Loucy (cell line): ENCODE results near the gene TTL.

Source experiments
- H2AFZ ChIP-seq: fragments of 200-600 bp; sonication (generic); 2 replicates; pipeline ENCODE4 v1.6.0; 2016; ENCODE audit warnings: antibody characterized with exemption, mild to moderate bottlenecking, low read length, moderate library complexity
- H3F3A ChIP-seq: fragments of 200-600 bp; 2 replicates; pipeline ENCODE4 v1.6.0; 2016; ENCODE audit warnings: antibody characterized with exemption, low read depth, mild to moderate bottlenecking
- H3K27me3 ChIP-seq: fragments of 200-600 bp; sonication (generic); 2 replicates; pipeline ENCODE4 v1.6.1; 2014; ENCODE audit warnings: low read length, mild to moderate bottlenecking; ENCODE audit not compliant: insufficient read depth, poor library complexity, severe bottlenecking
- H3K36me3 ChIP-seq: fragments of 200-600 bp; sonication (generic); 2 replicates; pipeline ENCODE4 v1.6.1; 2016; ENCODE audit warnings: low read length; ENCODE audit not compliant: insufficient read depth
- H3K4me1 ChIP-seq: fragments of 200-600 bp; sonication (generic); 2 replicates; pipeline ENCODE4 v1.5.1; 2014; ENCODE audit warnings: low read length, mild to moderate bottlenecking; ENCODE audit not compliant: insufficient read depth, poor library complexity, severe bottlenecking
- H3K4me2 ChIP-seq: fragments of 200-600 bp; sonication (generic); 2 replicates; pipeline ENCODE4 v1.6.0; 2014; ENCODE audit warnings: antibody characterized with exemption, low read length, low read depth, mild to moderate bottlenecking; ENCODE audit not compliant: poor library complexity, severe bottlenecking
- H3K4me3 ChIP-seq: fragments of 200-600 bp; sonication (generic); 2 replicates; pipeline ENCODE4 v1.5.1; 2014; ENCODE audit warnings: low read length, mild to moderate bottlenecking, mixed read lengths; ENCODE audit not compliant: poor library complexity, severe bottlenecking
- H3K79me2 ChIP-seq: fragments of 200-600 bp; sonication (generic); 2 replicates; pipeline ENCODE4 v1.6.1; 2014; ENCODE audit warnings: low read length; ENCODE audit not compliant: insufficient read depth
- H3K9ac ChIP-seq: fragments of 200-600 bp; sonication (generic); 2 replicates; pipeline ENCODE4 v1.6.0; 2014; ENCODE audit warnings: mild to moderate bottlenecking, low read depth, low read length, moderate library complexity; ENCODE audit not compliant: poor library complexity, severe bottlenecking
- H3K9me2 ChIP-seq: fragments of 200-600 bp; sonication (generic); replicated peaks from 2 replicates; pipeline ENCODE4 v1.6.1; 2016; ENCODE audit warnings: low read depth, low read length, mixed read lengths
- H3K9me3 ChIP-seq: fragments of 200-600 bp; sonication (generic); 2 replicates; pipeline ENCODE4 v1.6.1; 2014; ENCODE audit warnings: mild to moderate bottlenecking, antibody characterized with exemption, low read length, low read depth; ENCODE audit not compliant: insufficient read depth
- H4K20me1 ChIP-seq: fragments of 200-600 bp; sonication (generic); 2 replicates; pipeline ENCODE4 v1.6.0; 2014; ENCODE audit warnings: antibody characterized with exemption, low read length, mild to moderate bottlenecking; ENCODE audit not compliant: insufficient read depth, poor library complexity, severe bottlenecking
- CTCF ChIP-seq: fragments of 200-600 bp; sonication (generic); conservative IDR thresholded peaks from 2 replicates; pipeline ENCODE4 v1.5.1; 2014; ENCODE audit warnings: mild to moderate bottlenecking, antibody characterized with exemption, low read length
- EZH2phosphoT487 ChIP-seq: fragments of 200-600 bp; IDR thresholded peaks from 2 replicates; pipeline ENCODE4 v1.6.1; 2018; ENCODE audit warnings: antibody characterized with exemption, mild to moderate bottlenecking, moderate library complexity, borderline replicate concordance

TTL gene

DNA sequence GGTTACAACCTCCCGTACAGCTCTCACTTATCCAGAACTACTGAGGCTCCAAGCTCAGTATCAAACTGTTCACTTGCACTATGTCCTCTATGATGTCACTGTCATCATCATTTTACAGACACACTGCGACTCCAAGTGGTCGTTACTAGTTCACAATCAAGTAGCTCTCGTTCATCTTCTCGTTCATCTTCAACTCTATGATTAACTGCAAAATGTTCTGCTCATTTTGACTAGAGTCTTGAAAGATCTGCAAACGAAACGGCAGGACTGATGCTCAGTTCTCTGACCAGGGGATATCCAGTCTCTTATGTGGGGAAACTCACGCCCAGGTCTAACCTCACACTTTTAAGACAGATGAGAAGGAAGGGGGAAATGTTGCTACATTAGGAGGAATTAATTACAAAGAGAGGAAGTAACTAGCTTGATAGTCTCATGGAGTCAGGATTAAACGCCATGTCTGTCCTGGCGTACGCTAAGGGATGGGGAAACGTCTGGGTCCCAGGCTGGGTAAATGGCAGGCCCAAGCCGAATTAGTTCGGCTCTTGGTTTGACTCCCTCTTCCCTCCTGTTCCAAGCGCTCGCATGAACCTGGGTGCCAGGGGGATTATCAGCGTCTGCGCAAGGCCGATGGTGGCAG, 101.7 kb downstream of the TTL start:
- no peaks in the 10 kb centered on the region for H3K36me3 ChIP-seq
- H3K4me2 ChIP-seq: no peak overlapping the region
- no peaks in the 10 kb centered on the region for H3K79me2 ChIP-seq
- H3K9me2 ChIP-seq: no peaks in the 10 kb centered on the region
- H3K4me3 ChIP-seq: no peak overlapping the region
- no peaks in the 10 kb centered on the region for H3K9me3 ChIP-seq
- no peaks in the 10 kb centered on the region for H4K20me1 ChIP-seq
- H3K9ac ChIP-seq: no peak overlapping the region
- H3K4me1 ChIP-seq: no peaks in the 10 kb centered on the region
- TF ChIP-seq EZH2phosphoT487: no peak
- no peak for TF ChIP-seq CTCF
- H3K27me3 ChIP-seq: no peaks in the 10 kb centered on the region
- H3F3A ChIP-seq: no peaks in the 10 kb centered on the region
- H2AFZ ChIP-seq: no peak overlapping the region

- no peaks in the 10 kb centered on the region for H3K9me2 ChIP-seq
- H4K20me1 ChIP-seq: no peaks in the 10 kb centered on the region
- no peak within 1 kb of the TSS for H3K4me2 ChIP-seq
- H3K36me3 ChIP-seq: no peaks in the 10 kb centered on the region
- TF ChIP-seq EZH2phosphoT487 (no peak), CTCF (no peak)
- H3F3A ChIP-seq: no peaks in the 10 kb centered on the region
- no peak within 1 kb of the TSS for H3K4me3 ChIP-seq
- no peaks in the 10 kb centered on the region for H3K4me1 ChIP-seq
- no peaks in the 10 kb centered on the region for H3K79me2 ChIP-seq
- H3K9ac ChIP-seq: no peak within 1 kb of the TSS
- no peaks in the 10 kb centered on the region for H3K27me3 ChIP-seq
- no peaks in the 10 kb centered on the region for H3K9me3 ChIP-seq
- no peak within 1 kb of the TSS for H2AFZ ChIP-seq
Observed at GRCh38 chr2:112584134-112584890, 102.4 kb downstream of the TTL start, which contains the start of gene CHCHD5. CHCHD5 (plus strand) TSS chr2:112584609; CDS start chr2:112584648, 39 bp downstream.

- no peak overlapping the region for H2AFZ ChIP-seq
- H3K9me2 ChIP-seq: no peaks in the 10 kb centered on the region
- no peak overlapping the region for H3K9ac ChIP-seq
- H3K36me3 ChIP-seq: no peaks in the 10 kb centered on the region
- no peaks in the 10 kb centered on the region for H3K4me1 ChIP-seq
- H3K9me3 ChIP-seq: no peaks in the 10 kb centered on the region
- H4K20me1 ChIP-seq: no peaks in the 10 kb centered on the region
- H3F3A ChIP-seq: no peaks in the 10 kb centered on the region
- H3K4me2 ChIP-seq: no peak overlapping the region
- H3K27me3 ChIP-seq: no peaks in the 10 kb centered on the region
- no peak overlapping the region for H3K4me3 ChIP-seq
- TF ChIP-seq EZH2phosphoT487: no peak
- TF ChIP-seq CTCF: no peak
- H3K79me2 ChIP-seq: no peaks in the 10 kb centered on the region
Observed at GRCh38 chr2:112584891-112585250, 102.9 kb downstream of the TTL start.
